ENCODE results near the gene TMEM72.

Gene TMEM72

DNA sequence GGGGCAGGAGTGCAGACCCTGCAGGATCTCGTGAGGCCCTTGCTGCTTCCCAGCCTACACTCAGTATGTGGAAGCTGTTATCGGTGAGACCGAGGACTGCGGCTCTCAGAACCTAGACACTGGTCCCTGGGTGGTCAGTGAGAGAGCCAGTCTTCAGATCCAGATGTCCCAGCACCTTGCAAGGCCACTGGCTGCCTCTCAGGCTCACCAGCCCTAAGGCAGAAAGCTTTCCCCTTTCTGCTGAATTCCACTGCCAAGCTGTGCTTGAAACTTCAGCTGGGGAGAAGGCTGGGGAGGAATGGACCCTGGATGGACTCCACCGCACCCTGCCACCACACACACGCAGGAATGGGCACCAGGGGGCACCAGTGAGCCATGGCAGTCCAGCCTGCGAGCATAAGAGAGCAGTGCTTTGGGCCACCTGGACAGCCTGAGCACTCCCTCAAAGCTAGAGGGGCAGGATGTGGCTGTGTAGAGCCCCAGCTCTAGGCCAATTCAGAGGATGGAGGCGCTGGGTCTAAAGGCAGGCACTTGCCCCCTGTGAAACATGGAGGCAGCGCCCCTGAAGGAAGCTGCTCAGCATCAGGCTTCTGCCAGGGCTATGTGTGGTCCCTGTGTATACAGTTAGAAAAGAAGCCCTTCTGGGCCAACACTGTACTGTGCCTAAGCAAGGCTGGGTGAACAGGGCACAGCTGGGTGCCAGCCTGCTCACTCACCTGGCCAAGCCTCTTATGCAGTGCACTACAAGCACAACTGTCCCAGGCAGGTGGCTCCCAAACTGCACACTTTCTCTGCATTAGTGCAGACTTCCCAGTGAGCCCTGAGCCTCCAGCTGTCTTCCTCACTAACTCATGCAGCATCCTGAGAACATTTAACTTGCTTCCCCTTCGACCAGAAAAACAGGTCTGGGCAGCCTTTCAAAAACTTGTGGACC lies 21.6 kb downstream of the TMEM72 start:
- Histone ChIP-seq H3K27me3 (ENCODE audit: insufficient read depth, low read length, poor library complexity) (no peaks in the 10 kb centered on the region), H3K36me3 (ENCODE audit: insufficient read depth, low read length) (no peaks in the 10 kb centered on the region), H2AFZ (ENCODE audit: low read depth, low read length) (peak overlapping the region; percentile 53), H3K79me2 (ENCODE audit: insufficient read depth, low read length) (no peaks in the 10 kb centered on the region), H3K4me1 (ENCODE audit: insufficient read depth, low read length) (peaks cover 33% of the 10 kb centered on the region), H4K20me1 (ENCODE audit: insufficient read depth, low read length) (no peaks in the 10 kb centered on the region), H3K27ac (ENCODE audit: low read length) (peak overlapping the region; percentile 69), H3K9me3 (ENCODE audit: insufficient read depth, low read length, severe bottlenecking) (no peaks in the 10 kb centered on the region), H3K9ac (ENCODE audit: low read depth, low read length) (no peak overlapping the region), H3K4me3 (ENCODE audit: low read depth in 1 of 2, low read length in 2 of 2) (no peak overlapping the region), H3K4me2 (ENCODE audit: insufficient read depth, low read length) (no peak overlapping the region)
- ATAC-seq (ENCODE audit: insufficient read depth, low read depth): peak; percentile 94
- peak; percentile 88 for DNase-seq
- TF ChIP-seq EZH2 (IDR thresholded peaks at IDR 0.05; ENCODE audit: borderline replicate concordance, low read depth, low read length, severe bottlenecking): no peak
- TF ChIP-seq, protein P1, sequence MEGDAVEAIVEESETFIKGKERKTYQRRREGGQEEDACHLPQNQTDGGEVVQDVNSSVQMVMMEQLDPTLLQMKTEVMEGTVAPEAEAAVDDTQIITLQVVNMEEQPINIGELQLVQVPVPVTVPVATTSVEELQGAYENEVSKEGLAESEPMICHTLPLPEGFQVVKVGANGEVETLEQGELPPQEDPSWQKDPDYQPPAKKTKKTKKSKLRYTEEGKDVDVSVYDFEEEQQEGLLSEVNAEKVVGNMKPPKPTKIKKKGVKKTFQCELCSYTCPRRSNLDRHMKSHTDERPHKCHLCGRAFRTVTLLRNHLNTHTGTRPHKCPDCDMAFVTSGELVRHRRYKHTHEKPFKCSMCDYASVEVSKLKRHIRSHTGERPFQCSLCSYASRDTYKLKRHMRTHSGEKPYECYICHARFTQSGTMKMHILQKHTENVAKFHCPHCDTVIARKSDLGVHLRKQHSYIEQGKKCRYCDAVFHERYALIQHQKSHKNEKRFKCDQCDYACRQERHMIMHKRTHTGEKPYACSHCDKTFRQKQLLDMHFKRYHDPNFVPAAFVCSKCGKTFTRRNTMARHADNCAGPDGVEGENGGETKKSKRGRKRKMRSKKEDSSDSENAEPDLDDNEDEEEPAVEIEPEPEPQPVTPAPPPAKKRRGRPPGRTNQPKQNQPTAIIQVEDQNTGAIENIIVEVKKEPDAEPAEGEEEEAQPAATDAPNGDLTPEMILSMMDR (IDR thresholded peaks at IDR 0.05; ENCODE audit: borderline replicate concordance, extremely low read depth, low read length, poor library complexity, severe bottlenecking): peak; percentile 97

DNA sequence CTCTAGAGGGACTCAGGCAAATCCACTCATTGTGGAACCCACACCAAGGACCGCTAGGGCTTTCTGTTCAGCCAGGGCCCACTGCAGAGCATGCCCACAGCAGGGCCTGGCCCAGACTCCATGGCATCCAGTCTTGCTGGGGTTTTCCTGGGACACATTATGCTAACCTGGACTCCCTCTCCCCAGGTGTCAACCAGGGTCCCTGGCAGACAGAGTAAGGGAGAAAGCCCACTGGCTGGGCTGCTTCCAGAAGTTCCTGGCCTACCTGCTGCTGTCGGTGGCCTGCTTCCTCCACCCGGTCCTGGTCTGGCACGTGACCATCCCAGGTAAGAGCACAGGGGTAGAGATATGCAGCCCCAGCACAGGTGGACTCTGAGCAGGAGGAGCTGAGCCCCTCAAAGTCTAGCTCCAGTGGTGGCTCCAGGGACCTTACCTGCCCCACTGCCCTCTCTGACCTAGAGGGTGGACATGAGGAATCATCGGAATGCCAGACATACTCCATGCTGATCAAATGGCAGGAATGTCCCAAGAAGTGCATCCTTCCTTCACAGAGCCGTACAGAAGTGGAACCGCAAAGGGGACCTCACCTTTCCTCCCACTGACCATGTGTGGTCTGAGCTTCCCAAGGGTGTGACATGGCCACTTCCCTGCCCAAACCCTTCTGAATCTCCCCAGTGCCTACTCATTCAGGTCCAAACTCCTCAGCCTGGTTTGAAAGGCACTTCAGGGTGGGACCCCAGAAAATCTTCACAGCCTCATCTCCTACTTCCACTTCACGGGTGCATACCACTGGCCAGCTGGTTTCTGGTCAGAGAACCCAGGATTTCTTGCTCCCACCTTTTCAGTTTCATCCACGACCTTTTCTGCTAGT lies 22.5 kb downstream of the TMEM72 start:
- H3K27ac ChIP-seq (ENCODE audit: low read length): peak overlapping the region; percentile 69

DNA sequence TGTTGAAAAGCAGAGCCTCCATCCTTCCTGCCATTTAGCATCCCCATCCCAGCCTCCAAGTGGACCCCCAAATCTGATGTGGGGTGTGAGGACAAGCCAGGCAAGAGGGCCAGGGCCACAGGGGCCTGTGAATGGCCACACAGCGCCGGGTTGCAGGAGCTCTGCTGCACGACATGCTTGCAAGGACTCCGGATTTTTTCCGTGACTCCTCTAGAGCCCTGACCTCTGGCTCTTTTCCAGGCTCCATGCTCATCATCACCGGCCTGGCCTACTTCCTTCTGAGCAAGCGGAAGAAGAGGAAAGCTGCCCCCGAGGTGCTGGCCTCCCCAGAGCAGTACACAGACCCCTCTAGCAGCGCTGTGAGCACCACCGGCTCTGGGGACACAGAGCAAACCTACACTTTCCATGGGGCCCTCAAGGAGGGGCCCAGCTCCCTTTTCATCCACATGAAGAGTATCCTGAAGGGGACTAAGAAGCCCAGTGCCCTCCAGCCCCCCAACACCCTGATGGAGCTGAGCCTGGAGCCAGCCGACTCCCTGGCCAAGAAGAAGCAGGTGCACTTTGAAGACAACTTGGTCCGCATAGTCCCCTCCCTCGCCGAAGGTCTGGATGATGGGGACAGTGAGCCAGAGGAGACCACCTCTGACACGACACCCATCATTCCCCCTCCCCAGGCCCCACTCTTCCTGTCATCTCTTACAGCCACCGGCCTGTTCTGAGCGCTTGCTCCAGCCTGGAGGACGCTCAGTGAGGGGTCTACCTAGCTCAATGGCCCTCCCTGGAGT lies 23.5 kb downstream of the TMEM72 start:
- Histone ChIP-seq H4K20me1 (ENCODE audit: insufficient read depth, low read length) (no peaks in the 10 kb centered on the region), H3K9me3 (ENCODE audit: insufficient read depth, low read length, severe bottlenecking) (no peaks in the 10 kb centered on the region), H3K9ac (ENCODE audit: low read depth, low read length) (no peak overlapping the region), H3K36me3 (ENCODE audit: insufficient read depth, low read length) (no peaks in the 10 kb centered on the region), H3K4me2 (ENCODE audit: insufficient read depth, low read length) (no peak overlapping the region), H3K4me1 (ENCODE audit: insufficient read depth, low read length) (peaks cover 33% of the 10 kb centered on the region), H3K4me3 (ENCODE audit: low read depth in 1 of 2, low read length in 2 of 2) (no peak overlapping the region), H3K79me2 (ENCODE audit: insufficient read depth, low read length) (no peaks in the 10 kb centered on the region), H3K27ac (ENCODE audit: low read length) (no peak overlapping the region; the same call in 1 of the 2 replicates), H2AFZ (ENCODE audit: low read depth, low read length) (no peak overlapping the region), H3K27me3 (ENCODE audit: insufficient read depth, low read length, poor library complexity) (no peaks in the 10 kb centered on the region)
- no peak for TF ChIP-seq EZH2 (IDR thresholded peaks at IDR 0.05; ENCODE audit: borderline replicate concordance, low read depth, low read length, severe bottlenecking)
- TF ChIP-seq, protein P1 (IDR thresholded peaks at IDR 0.05; ENCODE audit: borderline replicate concordance, extremely low read depth, low read length, poor library complexity, severe bottlenecking): no peak
- DNase-seq: no peak
- no peak for ATAC-seq (ENCODE audit: insufficient read depth, low read depth)

More for the DNA sequence above, 22.5 kb downstream of the TMEM72 start:
- H3K4me2 ChIP-seq (ENCODE audit: insufficient read depth, low read length): no peak overlapping the region
- H3K9ac ChIP-seq (ENCODE audit: low read depth, low read length): no peak overlapping the region; the same call in 1 of the 2 replicates
- no peak overlapping the region for H2AFZ ChIP-seq (ENCODE audit: low read depth, low read length)
- DNase-seq (no peak), ATAC-seq (ENCODE audit: insufficient read depth, low read depth) (no peak)
- H3K4me3 ChIP-seq (ENCODE audit: low read depth in 1 of 2, low read length in 2 of 2): no peak overlapping the region
- TF ChIP-seq EZH2 (IDR thresholded peaks at IDR 0.05; ENCODE audit: borderline replicate concordance, low read depth, low read length, severe bottlenecking): no peak
- TF ChIP-seq, protein P1 (IDR thresholded peaks at IDR 0.05; ENCODE audit: borderline replicate concordance, extremely low read depth, low read length, poor library complexity, severe bottlenecking): no peak
- H3K36me3 ChIP-seq (ENCODE audit: insufficient read depth, low read length): no peaks in the 10 kb centered on the region
- H3K9me3 ChIP-seq (ENCODE audit: insufficient read depth, low read length, severe bottlenecking): no peaks in the 10 kb centered on the region
- no peaks in the 10 kb centered on the region for H4K20me1 ChIP-seq (ENCODE audit: insufficient read depth, low read length)
- peaks cover 33% of the 10 kb centered on the region for H3K4me1 ChIP-seq (ENCODE audit: insufficient read depth, low read length)
- no peaks in the 10 kb centered on the region for H3K79me2 ChIP-seq (ENCODE audit: insufficient read depth, low read length)
- no peaks in the 10 kb centered on the region for H3K27me3 ChIP-seq (ENCODE audit: insufficient read depth, low read length, poor library complexity)

Measured in DND-41 (cell line).